ENCODE results near the gene HMGB1. TPM values are rescaled to one million over a fixed set of nuclear protein-coding genes. Genes with fewer than 3 reads are reported as not detected.

HMGB1 gene
- 231 and 693 TPM in 2 replicates for total RNA-seq

DNA sequence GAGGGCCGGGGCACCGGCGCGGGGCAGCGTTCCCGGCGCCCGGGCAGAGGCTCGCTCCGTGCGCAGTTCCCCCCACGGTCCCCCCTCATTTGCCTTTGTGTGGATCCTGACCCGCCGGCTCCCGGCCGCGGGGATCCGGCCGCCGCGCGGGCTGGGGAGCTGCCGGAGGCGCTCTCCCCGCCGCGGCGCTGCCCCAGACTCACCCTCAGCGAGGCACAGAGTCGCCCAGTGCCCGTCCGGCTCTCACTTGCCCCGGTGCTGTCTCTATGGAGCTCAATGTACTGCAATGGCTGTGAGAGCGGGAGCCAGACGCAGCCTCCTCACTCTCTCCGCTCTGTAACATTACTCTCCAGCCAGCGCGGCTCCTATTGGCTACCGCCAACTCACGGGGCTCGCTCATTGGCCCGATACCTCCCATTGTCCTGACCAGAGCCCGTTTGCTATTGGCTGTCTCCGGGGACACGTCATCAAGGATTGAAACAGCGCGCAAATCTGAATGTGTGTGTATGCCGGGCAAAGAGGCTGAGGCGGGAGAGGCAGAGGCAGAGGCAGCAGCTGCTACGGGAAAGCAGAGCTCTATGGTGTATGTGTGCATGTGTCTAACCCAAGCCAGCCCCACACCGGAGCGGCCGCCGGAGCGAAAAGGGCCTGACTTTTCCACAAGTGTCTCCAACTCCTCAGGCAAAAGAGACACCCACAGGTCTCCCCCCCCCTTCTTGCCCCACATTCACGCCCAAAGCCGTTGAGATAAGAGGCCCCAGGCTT is at the start of gene HMGB1:
HMGB1 (minus strand) TSS at position 344 of the 765 bp plus-strand sequence. CDS start 2,256 bp downstream, outside the sequence.

DNA sequence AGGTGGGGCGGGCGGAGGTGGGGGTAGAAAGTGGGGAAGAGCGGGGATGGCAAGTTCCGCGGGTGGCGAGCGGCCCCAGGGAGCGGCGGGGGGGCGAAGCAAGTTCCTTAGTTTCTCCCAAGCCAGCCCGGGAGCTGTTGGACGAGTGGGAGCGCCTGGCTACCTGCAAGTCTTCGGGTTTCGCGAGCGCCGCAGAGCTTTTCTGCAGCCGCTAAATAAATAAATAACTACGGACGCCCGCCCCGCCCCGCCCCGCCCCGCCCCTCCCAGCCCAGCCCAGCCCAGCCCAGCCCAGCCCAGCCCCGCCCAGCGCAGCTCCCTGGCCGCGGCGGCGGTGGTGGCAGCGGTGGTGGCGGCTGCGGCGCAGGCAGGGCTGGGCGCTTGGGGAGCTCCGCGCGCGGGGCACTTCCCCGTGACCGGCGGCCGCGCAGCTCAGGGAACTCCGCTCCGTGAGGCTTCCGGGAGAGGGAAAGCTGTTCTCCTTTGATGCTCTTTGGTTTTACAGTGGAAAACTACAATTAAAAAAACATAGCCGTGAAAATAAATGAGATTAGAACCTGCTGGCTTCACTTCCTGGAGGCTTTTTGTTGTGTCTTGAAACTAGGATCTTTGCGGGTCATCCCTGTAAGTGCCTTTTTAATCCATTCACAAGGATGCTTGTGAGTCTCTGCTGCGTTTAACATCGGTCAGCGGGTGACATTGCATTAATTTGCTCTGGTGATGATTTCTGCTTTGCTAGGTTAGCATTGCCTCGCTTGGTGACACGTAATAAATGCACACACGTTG is 43.5 kb downstream of the HMGB1 start, which contains the start of gene UBE2L5:
UBE2L5 (plus strand) TSS at position 440 of the 786 bp plus-strand sequence. CDS start 5,498 bp downstream, outside the sequence.

Other genes with a start within 250 kb of the HMGB1 start
- 40.9 and 56.9 TPM in 2 replicates for gene KATNAL1, start 158.4 kb downstream of the HMGB1 start, total RNA-seq
- gene UBE2L5, start 43.4 kb downstream of the HMGB1 start, total RNA-seq = not detected in 2 replicates
- gene USPL1, start 152.0 kb upstream of the HMGB1 start, total RNA-seq = 19.6 and 20.9 TPM in 2 replicates